Astrocyte (in vitro differentiated cells and primary cell): ENCODE results near the gene SSBP3. TPM values are rescaled to one million over a fixed set of nuclear protein-coding genes. Genes with fewer than 3 reads are reported as not detected.
A peak's percentile ranks its signal among the peaks of the same experiment; 100 is the strongest.
"Not testable (repeated sequence)": the region's sequence is repeated elsewhere in the genome, so short reads cannot be mapped to it uniquely, and the experiment has no call there.

Source experiments
- DNase-seq: peaks from one replicate; pipeline ENCODE4 v3.0.0-alpha.2; 2010; ENCODE audit warnings: low read depth
- FAIRE-seq: peaks from 2 replicates; lab custom pipeline; 2011; peaks lifted over from hg19 to GRCh38; lab: Jason Lieb, UNC
- H2AFZ ChIP-seq: 2 replicates; pipeline ENCODE4 v1.6.0; 2012; ENCODE audit warnings: low read depth, low read length, inconsistent platforms
- H3K27ac ChIP-seq: 2 replicates; pipeline ENCODE4 v1.5.1; 2011; ENCODE audit warnings: low read depth, low read length, inconsistent platforms
- H3K27me3 ChIP-seq: 2 replicates; pipeline ENCODE4 v1.6.0; 2011; ENCODE audit warnings: low read length, inconsistent platforms; ENCODE audit not compliant: insufficient read depth
- H3K36me3 ChIP-seq: 2 replicates; pipeline ENCODE4 v1.5.1; 2011; ENCODE audit warnings: low read length, inconsistent platforms; ENCODE audit not compliant: insufficient read depth
- H3K4me1 ChIP-seq: 2 replicates; pipeline ENCODE4 v1.5.1; 2011; ENCODE audit warnings: low read length, inconsistent platforms; ENCODE audit not compliant: insufficient read depth
- H3K4me2 ChIP-seq: 2 replicates; pipeline ENCODE4 v1.6.0; 2012; ENCODE audit warnings: low read length, inconsistent platforms
- H3K4me3 ChIP-seq: 2 replicates; pipeline ENCODE4 v1.5.1; 2011; ENCODE audit warnings: low read depth, mild to moderate bottlenecking, low read length, inconsistent platforms; ENCODE audit not compliant: insufficient read depth
- H3K79me2 ChIP-seq: 2 replicates; pipeline ENCODE4 v1.6.0; 2012; ENCODE audit warnings: mild to moderate bottlenecking, low read length, inconsistent platforms; ENCODE audit not compliant: insufficient read depth
- H3K9ac ChIP-seq: 2 replicates; pipeline ENCODE4 v1.6.0; 2012; ENCODE audit warnings: mild to moderate bottlenecking, low read length, inconsistent platforms
- H3K9me3 ChIP-seq: 2 replicates; pipeline ENCODE4 v1.5.1; 2012; ENCODE audit warnings: low read depth, mild to moderate bottlenecking, low read length, inconsistent platforms; ENCODE audit not compliant: insufficient read depth
- H4K20me1 ChIP-seq: 2 replicates; pipeline ENCODE4 v1.6.0; 2012; ENCODE audit warnings: low read length, inconsistent platforms; ENCODE audit not compliant: insufficient read depth
- H3K27ac Mint-ChIP-seq: one replicate; pipeline ENCODE4 v1.8.0; 2021; ENCODE audit warnings: mild to moderate bottlenecking, mixed read lengths; ENCODE audit not compliant: unreplicated experiment
- H3K27me3 Mint-ChIP-seq: one replicate; pipeline ENCODE4 v1.8.0; 2021; ENCODE audit warnings: low read depth, mixed read lengths; ENCODE audit not compliant: unreplicated experiment
- H3K36me3 Mint-ChIP-seq: one replicate; pipeline ENCODE4 v1.8.0; 2021; ENCODE audit warnings: low read depth, mixed read lengths; ENCODE audit not compliant: unreplicated experiment
- H3K4me1 Mint-ChIP-seq: one replicate; pipeline ENCODE4 v1.8.0; 2021; ENCODE audit warnings: low read depth, mixed read lengths; ENCODE audit not compliant: unreplicated experiment
- H3K4me3 Mint-ChIP-seq: one replicate; pipeline ENCODE4 v1.8.0; 2021; ENCODE audit warnings: mild to moderate bottlenecking, moderate library complexity, mixed read lengths; ENCODE audit not compliant: unreplicated experiment
- H3K9me3 Mint-ChIP-seq: one replicate; pipeline ENCODE4 v1.8.0; 2021; ENCODE audit warnings: mild to moderate bottlenecking, mixed read lengths; ENCODE audit not compliant: unreplicated experiment
- EZH2 ChIP-seq: IDR thresholded peaks from 2 replicates; pipeline ENCODE4 v1.6.1; 2012; ENCODE audit warnings: mild to moderate bottlenecking, low read length, inconsistent platforms; ENCODE audit not compliant: insufficient read depth
- total RNA-seq: library from RNA; stranded (reverse); gene quantifications from 2 replicates; pipeline ENCODE4 v1.2.1, GENCODE V29; 2021
- TF ChIP-seq, protein P1 (sequence below): IDR thresholded peaks from 2 replicates; pipeline ENCODE4 v1.5.1; 2011; ENCODE audit warnings: low read depth, mild to moderate bottlenecking, inconsistent platforms, low read length, moderate library complexity; ENCODE audit not compliant: insufficient read depth

SSBP3 gene
- total RNA-seq, 1 donor from 2014 or later, result 89.8 TPM

DNA sequence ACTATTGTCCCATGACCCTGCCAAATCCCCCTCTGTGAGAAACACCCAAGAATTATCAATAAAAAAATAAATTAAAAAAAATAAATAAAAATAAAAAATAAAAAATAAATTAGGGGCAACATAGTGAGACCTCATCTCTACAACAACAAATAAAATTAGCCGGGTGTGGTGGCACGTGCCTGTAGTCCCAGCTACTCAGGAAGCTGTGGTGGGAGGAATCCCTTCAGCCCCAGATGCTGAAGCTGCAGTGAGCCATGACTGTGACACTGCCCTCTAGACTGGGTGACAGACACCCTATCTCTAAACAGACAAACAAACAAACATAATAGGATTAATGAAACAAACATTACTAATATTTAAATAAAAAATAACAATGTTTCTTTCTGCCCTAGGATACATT, 171.9 kb downstream of the SSBP3 start:
- Histone ChIP-seq H3K79me2 (no peaks in the 10 kb centered on the region), H2AFZ (no peak overlapping the region), H3K27ac (no peak overlapping the region), H3K9ac (no peak overlapping the region), H3K4me2 (no peak overlapping the region), H3K36me3 (peaks cover 10% of the 10 kb centered on the region), H3K4me3 (no peak overlapping the region), H3K4me1 (peaks cover 11% of the 10 kb centered on the region), H4K20me1 (no peaks in the 10 kb centered on the region), H3K9me3 (no peaks in the 10 kb centered on the region), H3K27me3 (no peaks in the 10 kb centered on the region)
- H3K9me3 Mint-ChIP-seq, result no peaks in the 10 kb centered on the region
- H3K4me3 Mint-ChIP-seq, result no peak overlapping the region
- H3K36me3 Mint-ChIP-seq, result peaks cover 30% of the 10 kb centered on the region
- peaks cover 13% of the 10 kb centered on the region for H3K4me1 Mint-ChIP-seq
- DNase-seq (no peak), FAIRE-seq (no peak)
- no peaks in the 10 kb centered on the region for H3K27me3 Mint-ChIP-seq
- TF ChIP-seq, protein P1, sequence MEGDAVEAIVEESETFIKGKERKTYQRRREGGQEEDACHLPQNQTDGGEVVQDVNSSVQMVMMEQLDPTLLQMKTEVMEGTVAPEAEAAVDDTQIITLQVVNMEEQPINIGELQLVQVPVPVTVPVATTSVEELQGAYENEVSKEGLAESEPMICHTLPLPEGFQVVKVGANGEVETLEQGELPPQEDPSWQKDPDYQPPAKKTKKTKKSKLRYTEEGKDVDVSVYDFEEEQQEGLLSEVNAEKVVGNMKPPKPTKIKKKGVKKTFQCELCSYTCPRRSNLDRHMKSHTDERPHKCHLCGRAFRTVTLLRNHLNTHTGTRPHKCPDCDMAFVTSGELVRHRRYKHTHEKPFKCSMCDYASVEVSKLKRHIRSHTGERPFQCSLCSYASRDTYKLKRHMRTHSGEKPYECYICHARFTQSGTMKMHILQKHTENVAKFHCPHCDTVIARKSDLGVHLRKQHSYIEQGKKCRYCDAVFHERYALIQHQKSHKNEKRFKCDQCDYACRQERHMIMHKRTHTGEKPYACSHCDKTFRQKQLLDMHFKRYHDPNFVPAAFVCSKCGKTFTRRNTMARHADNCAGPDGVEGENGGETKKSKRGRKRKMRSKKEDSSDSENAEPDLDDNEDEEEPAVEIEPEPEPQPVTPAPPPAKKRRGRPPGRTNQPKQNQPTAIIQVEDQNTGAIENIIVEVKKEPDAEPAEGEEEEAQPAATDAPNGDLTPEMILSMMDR, result no peak
- no peak for TF ChIP-seq EZH2
- no peak overlapping the region for H3K27ac Mint-ChIP-seq

DNA sequence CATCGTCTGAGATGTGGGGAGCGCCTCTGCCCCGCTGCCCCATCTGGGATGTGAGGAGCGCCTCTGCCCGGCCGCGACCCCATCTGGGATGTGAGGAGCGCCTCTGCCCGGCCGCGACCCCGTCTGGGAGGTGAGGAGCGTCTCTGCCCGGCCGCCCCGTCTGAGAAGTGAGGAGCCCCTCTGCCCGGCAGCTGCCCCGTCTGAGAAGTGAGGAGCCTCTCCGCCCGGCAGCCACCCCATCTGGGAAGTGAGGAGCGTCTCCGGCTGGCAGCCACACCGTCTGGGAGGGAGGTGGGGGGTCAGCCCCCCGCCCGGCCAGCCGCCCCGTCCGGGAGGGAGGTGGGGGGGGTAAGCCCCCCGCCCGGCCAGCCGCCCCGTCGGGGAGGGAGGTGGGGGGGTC, 173.0 kb downstream of the SSBP3 start:
- H4K20me1 ChIP-seq, H3K27ac Mint-ChIP-seq, FAIRE-seq: not testable (repeated sequence)

DNA sequence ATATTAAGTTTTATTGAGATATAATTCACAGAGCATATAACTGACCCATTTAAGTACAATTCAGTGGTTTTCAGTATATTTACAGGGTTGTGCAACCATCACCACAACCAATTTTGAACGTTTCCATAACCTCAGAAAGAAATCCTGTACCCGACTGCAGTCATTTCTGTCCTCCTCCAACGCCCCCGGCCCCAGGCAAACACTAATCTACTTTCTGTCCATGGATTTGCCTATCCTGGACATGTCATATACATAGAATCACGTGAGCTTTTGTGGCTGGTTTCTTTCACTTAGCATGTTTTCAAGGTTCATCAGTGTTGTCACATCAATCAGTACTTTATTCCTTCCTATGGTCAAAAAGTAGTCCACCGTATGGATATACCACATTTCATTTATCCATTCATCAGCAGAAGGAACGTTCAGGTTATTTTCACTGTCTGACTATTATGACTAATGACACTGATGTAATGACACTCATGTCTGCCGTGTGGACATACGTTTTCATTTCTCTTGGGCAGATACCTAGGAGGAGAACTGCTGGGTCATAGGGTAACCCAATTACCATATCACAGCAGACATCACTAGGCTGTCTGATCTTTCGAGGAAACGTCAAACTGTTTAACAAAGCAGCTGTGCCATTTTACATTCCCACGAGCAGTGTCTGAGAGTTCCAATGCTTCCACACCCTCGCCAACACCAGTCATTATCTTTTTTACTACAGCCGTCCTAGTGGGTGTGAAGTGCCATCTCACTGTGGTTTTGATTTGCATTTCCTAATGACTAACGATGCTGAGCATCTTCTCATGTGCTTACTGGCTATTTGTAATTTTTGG, 175.5 kb downstream of the SSBP3 start:
- no peaks in the 10 kb centered on the region for H3K9me3 ChIP-seq
- Mint-ChIP-seq H3K4me1 (peaks cover 32% of the 10 kb centered on the region), H3K4me3 (no peak overlapping the region), H3K36me3 (peaks cover 16% of the 10 kb centered on the region), H3K27ac (no peak overlapping the region), H3K9me3 (no peaks in the 10 kb centered on the region), H3K27me3 (no peaks in the 10 kb centered on the region)
- peaks cover 6% of the 10 kb centered on the region for H4K20me1 ChIP-seq
- peaks cover 2% of the 10 kb centered on the region for H3K36me3 ChIP-seq
- H3K4me3 ChIP-seq, result no peak overlapping the region
- no peak for DNase-seq
- H3K4me1 ChIP-seq, result peaks cover 22% of the 10 kb centered on the region
- H2AFZ ChIP-seq, result no peak overlapping the region
- no peak overlapping the region for H3K27ac ChIP-seq
- H3K27me3 ChIP-seq, result no peaks in the 10 kb centered on the region
- H3K9ac ChIP-seq, result no peak overlapping the region
- H3K4me2 ChIP-seq, result no peak overlapping the region
- peak; percentile 13 for FAIRE-seq
- H3K79me2 ChIP-seq, result no peaks in the 10 kb centered on the region
- no peak for TF ChIP-seq EZH2
- TF ChIP-seq, protein P1, result no peak

More for the DNA sequence above, 173.0 kb downstream of the SSBP3 start:
- not testable (repeated sequence) for H2AFZ ChIP-seq, H3K9ac ChIP-seq, H3K4me3 Mint-ChIP-seq, H3K27me3 Mint-ChIP-seq, H3K79me2 ChIP-seq, H3K4me3 ChIP-seq, H3K9me3 Mint-ChIP-seq, H3K4me2 ChIP-seq, H3K27ac ChIP-seq, H3K9me3 ChIP-seq, H3K27me3 ChIP-seq, DNase-seq, H3K36me3 ChIP-seq
- peaks cover 11% of the 10 kb centered on the region for H3K4me1 ChIP-seq
- Mint-ChIP-seq H3K4me1 (peaks cover 19% of the 10 kb centered on the region), H3K36me3 (peaks cover 26% of the 10 kb centered on the region)
